Midbrain (tissue), 1 donor: ENCODE measurements around the gene PSD2.

ENCODE experiments used
- DNase-seq: peaks from one replicate; lab custom pipeline; 2025; lab: John Stamatoyannopoulos, UW

The PSD2 gene

DNA sequence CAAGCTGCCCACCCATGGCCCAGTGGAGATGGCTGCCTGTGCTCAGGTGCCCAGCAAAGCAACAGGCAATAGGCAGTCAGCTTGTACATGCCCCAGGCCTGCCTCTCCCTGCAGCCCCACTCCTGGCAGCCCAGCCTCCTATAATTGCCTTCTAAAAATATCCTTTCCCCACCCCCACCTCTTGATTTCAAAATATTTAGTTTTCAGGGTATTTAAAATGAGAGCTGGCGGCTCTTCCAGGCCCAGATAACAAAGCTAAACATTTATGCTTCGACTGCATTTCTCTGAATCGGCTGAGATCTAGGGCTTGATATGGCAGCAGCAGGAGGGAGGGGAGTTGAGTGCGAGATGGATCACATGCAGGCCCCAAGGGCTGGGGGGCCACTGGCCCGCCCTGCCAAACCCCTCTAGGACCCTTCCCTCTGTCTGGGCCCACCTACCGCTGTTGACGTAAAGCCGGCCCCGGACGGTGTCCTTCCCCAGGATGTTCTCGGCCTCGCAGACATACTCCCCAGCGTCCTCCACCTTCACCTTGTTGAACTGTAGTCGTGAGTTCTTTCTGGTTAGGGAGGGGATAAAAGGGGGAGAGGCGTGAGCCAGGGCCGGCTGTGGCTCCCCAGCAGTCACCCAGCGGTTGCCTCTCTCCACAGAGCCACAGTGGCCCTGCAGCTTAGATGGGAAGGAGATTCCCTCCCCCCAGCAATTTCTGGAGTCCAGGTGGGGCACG is 85.0 kb downstream of the PSD2 start:
- DNase-seq, result no peak

- DNase-seq, result no peak
Measured at GRCh38 chr5:139881143-139881733, 85.6 kb downstream of the PSD2 start.

DNA sequence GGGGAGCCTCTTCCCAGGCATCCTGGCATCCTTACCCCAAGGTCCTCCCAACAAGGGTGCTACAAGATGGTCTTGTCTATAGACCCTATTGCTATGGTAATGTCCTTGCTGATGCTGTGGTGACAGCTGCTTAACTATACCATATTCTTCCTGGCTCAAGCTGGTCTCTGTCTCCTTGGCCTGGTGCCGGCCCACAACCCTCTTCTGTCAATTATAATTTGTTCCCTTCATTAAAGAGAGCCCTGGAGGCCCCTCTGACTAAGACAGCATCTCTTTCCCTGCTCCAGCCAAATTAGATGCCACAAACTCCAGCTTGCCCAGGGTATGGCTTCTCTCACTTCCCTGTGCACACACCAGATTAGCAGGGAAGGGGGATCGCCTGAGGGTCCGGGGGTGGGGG is 86.7 kb downstream of the PSD2 start:
- DNase-seq, result no peak

DNA sequence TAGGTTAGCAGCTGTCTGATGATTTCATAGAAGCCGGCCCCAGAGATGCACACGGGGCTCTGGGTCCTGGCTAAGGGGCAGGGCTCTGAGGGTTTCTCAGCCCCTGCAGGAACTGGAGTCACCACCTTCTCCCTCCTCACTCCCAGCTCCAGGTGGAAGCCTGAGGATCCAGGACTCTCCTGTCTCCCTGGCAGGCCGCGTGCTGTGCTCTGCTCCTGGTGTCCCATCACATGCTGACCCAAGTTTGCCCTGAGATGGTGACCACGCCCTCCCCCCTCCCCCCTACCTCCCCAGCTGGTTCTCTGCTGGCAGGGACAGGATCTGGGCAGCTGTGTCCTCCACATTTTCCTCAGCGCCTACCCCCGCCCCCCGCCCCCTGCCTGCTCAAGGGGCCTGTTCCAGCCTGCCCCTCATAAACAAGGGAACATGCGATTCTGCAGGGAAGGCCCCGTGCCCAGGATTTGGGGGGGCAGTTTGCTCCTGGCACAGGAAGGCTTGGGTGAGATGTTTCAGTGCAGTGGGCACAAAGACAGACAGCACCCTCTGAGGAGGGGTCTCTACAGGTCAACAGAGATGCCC is 87.4 kb downstream of the PSD2 start:
- DNase-seq, result no peak

DNA sequence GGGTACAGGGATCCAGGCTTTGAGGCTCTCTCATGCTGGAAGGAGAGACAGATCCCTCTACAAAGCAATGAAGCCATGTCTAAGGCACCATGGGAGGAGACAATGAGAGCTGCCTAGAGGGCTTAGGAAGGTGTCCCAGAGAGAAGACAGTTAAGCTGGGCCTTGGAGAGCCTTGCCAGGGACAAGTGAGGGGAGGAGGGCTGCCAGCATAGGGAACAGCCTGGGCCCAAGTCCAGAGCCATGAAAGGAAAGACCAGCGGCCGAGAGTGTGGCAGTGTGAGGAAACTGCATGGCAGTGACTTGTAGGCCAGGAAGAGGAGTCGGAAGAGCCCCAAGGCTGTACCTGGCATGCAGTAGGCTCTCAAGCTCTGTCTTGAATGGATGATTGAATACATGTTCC is 88.5 kb downstream of the PSD2 start:
- no peak for DNase-seq

DNA sequence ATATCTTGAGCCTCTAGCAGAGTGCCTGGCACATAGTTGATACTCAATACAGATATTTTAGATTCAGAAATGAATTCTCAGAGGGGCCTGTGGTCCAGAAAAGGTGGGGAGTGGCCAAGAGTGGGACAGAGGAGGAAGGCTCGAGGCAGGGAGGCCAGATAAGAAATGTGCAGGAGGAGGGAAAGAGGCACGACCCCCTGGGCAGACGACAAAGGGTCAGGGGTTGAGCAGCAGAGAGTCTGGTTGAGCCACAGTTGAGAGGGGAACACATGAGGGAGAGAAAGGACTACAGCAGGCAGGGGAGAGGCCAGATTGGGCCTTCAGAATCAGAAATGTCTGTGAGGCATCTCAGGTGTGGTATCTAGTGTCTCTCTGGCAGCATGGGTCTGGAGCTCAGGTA is 89.1 kb downstream of the PSD2 start:
- no peak for DNase-seq

- DNase-seq, result no peak
Measured at GRCh38 chr5:139885172-139885856, 89.7 kb downstream of the PSD2 start.

- no peak for DNase-seq
Measured at GRCh38 chr5:139885857-139886208, 90.2 kb downstream of the PSD2 start.

DNA sequence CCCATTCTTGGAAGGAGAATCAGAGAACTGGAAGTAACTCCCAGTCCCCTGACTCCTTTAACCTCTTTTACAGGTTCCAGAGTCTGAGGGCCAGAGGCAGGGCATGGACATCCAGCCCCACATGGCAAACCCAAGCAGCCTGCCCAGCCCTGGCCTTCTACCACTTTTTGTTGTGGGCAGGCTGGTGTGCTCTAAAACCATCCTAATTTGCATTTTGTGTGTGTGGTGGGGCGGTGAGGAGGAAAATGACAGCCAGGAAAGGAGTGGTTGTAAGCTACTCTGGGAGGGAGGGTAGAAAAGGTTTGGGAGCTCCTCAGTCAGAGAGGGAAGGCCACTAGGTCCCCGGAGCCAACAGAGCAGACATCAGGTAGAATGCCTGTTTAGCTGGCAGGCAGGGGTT is 90.6 kb downstream of the PSD2 start:
- DNase-seq, result no peak

- no peak for DNase-seq
Measured at GRCh38 chr5:139888370-139888769, 92.8 kb downstream of the PSD2 start.

- no peak for DNase-seq
Measured at GRCh38 chr5:139889410-139889809, 93.8 kb downstream of the PSD2 start.

GRCh38 chr5:139893873-139894272 is 98.3 kb downstream of the PSD2 start:
- no peak for DNase-seq
